GM18505 (cell line): ENCODE data around the gene PSME3IP1.

ENCODE experiments used
- ATAC-seq: cut with Tn5 transposase; IDR thresholded peaks from one replicate; pipeline ENCODE4 v1.9.1; 2021; ENCODE audit not compliant: unreplicated experiment
- POLR2A ChIP-seq: IDR thresholded peaks from 4 replicates; pipeline ENCODE4 v1.6.1; 2011; ENCODE audit warnings: borderline replicate concordance; ENCODE audit not compliant: insufficient read depth, insufficient read length; ENCODE audit errors: extremely low read depth

The PSME3IP1 gene

DNA sequence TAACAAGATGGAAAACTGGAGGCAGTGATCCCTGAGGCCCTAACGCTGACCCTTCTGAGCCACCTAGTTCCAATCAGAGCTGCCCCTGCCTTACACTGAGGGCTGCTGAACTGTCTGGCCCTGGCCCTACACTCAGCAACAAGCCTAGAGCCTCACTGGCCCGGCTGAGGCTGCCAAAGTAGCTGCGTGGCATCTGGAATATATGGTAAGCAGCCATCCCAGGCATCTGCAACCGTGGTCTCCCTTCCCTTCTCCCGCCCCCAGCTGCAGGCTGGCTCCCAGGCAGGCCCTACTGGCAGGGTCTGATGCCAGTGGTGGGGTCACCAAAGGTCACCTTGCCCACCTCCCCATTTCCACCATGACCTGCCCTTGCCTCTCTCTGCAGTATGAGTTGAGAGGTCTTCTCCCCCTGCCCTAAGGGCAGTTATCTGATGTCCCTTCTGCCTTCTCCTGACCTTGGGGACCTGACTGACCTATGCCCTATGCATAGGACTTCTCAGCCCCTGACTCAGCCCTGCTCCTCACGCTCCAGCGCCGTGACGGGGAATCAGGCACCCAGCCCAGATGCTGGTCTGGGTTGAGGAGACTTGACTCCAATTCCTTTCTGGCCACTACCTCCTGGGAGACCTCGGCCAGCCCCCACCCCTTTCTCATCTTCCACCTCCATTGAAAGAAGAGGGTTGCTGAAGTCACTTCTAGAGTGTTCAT is 48.1 kb downstream of the PSME3IP1 start:
- TF ChIP-seq POLR2A: no peak
- ATAC-seq: no peak

DNA sequence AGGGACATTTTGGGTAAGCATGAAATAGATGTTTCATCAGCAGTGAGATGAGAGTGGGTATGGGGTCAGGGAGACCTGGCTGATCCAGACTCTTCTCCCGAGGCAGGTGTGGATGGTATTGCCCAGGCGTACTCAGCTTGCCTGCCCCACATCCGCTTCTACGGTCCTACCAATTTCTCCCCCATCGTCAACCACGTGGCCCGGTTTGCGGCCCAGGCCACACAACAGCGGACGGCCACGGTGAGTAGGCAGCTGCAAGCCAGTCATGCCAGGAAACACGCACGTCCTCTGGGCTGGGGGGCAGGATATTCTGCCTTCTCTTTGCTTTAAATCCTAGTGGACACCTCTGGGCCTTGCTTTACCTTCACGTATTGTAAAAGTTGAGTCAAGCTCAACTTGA is 48.8 kb downstream of the PSME3IP1 start:
- no peak for TF ChIP-seq POLR2A
- no peak for ATAC-seq

DNA sequence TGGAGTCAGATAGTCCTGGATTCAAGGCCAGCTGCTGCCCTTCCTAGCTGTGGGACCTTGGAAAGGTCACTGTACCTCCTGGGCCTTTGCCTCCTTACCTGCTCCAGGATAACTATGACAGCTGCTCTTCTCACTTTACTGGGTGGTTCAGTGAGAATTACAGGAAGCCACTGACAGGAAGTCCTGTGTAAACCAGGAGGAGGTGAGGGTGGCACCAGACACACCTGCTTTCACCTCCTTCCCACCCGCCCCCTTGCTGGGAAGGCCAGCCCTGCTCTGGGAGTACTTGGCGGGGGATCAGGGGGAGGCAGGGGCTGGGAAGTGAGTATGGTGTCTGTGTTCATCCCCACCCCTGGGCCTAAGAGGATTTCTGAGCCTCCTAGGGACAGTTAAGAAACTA is 50.9 kb downstream of the PSME3IP1 start:
- no peak for ATAC-seq
- TF ChIP-seq POLR2A: no peak

DNA sequence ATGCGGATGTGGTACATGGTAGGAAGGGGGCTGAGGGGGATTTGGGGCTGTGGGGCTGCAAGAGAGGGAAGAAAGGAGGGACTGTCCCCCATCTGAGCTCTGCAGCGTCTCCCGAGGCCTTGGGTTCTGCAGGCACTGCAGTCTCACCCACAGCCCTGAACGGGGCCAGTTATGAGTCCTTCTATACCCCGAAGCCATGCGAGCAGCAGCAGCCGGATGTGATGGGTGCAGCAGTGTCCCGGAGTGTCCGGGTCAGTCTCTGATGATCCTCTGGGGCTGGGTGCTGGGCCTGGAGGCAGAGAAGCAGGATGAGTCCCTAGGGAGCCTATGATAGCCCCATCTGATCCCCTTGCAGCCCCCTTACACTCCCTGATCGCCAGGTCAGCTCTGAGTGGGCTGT is 52.0 kb downstream of the PSME3IP1 start:
- no peak for ATAC-seq
- no peak for TF ChIP-seq POLR2A

DNA sequence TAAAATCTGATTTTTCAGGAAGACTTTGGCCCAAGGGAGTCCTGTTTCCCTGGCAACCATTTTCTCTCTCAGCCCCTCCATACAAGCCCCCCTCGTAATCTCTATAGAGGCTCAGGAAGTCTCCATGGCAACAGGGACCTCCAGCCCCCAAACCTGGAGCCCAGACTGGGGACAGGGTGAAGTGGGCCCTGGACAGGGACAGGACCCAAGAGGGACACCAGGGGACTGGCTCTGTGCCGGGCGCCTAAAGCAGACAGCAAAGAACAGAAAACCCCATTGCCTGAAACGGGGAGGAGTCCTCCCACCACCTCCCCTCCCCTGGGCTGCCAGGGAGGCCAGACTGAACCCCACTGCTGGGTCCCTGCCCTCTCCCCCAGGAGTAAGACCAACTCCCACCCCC is 52.8 kb downstream of the PSME3IP1 start:
- ATAC-seq: no peak
- no peak for TF ChIP-seq POLR2A

DNA sequence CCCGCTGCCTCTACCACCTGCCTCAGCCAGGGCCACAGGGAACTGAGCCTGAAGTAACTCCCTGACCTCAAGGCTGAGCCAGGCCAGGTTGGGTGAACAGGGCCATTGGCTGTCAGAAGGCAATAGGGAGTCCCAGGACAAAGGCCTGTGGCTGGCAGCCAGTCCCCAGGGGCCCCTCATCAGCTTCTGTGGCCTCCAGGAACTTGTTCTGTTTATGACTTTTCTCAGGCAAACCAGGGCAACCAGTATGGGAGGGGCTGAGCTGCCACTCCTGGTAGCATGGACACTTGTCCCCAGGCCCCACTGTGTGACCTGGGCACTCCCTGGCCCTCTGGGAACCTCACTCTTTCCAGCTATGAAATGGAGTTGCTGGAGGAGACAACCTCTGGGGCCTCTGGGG is 53.4 kb downstream of the PSME3IP1 start:
- ATAC-seq: no peak
- no peak for TF ChIP-seq POLR2A

DNA sequence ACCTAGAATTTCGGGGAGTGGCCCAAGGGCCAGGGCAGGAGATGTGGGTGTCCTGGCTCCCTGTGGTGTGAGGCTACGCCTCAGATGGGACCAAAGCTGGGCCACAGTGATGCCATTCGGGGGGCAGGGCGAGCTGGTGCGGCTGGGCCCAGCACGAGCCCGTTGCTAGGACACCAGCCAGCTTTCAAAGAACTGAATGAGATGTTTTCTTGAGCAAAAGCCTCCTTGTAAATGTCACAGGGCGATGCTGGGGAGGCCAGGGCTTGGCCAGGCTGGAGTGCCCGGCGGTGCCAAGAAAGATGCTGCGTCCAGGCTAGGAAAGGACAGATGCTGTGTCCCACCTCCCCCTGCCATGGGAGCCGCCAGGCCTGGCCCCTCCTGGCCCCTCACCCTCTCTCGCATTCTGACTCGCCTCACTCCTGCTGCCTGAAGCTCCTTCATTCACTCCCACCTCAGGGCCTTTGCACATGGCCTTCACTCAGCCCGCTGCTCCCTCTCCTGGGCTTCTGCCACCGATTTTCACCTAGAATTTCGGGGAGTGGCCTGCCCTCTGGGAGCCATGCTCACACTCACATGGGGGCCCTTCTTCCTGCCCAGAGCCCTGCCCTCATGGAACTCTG is 54.4 kb downstream of the PSME3IP1 start:
- TF ChIP-seq POLR2A: no peak
- no peak for ATAC-seq

DNA sequence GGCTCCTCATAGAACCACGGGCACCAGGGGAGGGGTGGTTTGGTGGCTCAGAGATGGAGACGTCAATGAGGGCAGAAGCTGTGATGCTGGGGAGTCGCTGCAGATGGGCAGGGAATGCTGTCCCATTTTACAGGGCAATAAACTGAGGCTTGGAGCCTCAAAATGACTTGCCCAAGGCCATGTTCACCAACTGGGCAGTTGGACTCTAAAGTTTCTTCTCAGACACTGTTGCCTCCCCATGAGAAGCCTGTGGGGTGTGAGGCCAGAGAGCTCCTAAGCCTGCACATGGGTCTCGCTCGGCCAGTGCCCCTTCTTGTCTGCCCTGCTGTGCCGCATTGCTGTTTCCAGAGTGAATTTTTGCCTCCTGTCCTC is 54.9 kb downstream of the PSME3IP1 start:
- no peak for ATAC-seq
- TF ChIP-seq POLR2A: no peak

DNA sequence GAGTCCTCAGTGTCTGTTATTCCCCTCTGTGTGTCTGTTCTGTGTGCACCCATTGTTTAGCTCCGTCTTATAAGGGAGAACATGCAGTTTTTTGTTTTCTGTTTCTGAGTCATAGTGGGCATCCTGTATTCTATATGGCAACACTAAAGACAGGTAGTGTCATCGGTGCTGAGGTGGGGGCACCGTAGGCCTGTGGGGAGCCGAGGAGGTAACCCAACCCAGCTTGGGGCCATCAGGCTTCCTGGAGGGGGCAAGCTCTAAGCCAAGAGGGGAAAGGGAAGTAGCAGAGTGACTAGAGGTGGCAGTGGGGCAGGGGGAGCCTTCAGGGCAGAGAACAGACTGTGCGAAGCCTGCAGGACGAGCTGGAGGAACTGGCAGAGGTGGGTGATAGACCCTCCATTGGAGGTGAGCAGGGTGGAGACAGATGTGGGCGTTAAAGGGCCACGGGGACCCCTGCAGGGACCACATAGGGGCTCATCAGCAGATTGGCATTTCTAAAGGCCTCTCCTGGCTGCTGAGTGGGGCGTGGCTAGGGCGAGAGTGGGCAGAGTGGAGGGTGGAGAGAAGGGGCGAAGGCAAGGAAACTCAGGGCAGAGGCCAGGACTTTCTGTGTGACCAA is 57.0 kb downstream of the PSME3IP1 start:
- no peak for TF ChIP-seq POLR2A
- no peak for ATAC-seq

DNA sequence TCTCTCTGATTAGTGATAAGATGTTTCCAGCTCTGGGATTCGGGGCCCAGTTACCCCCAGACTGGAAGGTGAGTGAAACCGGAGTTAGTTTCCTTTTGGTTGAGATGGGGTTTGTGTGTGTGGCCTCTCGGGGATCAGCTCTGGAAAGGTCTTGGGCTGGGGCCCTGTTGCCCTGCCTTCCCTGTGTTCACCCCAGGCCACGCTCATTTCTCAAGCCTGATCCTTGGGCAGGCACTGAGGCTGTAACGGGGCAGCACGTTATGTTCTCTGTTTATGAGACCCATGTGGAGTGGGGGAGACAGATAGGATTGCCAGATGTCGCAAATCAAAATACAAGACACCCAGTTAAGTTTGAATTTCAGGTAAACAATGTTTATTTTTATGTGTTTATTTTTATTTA is 58.0 kb downstream of the PSME3IP1 start:
- ATAC-seq: no peak

DNA sequence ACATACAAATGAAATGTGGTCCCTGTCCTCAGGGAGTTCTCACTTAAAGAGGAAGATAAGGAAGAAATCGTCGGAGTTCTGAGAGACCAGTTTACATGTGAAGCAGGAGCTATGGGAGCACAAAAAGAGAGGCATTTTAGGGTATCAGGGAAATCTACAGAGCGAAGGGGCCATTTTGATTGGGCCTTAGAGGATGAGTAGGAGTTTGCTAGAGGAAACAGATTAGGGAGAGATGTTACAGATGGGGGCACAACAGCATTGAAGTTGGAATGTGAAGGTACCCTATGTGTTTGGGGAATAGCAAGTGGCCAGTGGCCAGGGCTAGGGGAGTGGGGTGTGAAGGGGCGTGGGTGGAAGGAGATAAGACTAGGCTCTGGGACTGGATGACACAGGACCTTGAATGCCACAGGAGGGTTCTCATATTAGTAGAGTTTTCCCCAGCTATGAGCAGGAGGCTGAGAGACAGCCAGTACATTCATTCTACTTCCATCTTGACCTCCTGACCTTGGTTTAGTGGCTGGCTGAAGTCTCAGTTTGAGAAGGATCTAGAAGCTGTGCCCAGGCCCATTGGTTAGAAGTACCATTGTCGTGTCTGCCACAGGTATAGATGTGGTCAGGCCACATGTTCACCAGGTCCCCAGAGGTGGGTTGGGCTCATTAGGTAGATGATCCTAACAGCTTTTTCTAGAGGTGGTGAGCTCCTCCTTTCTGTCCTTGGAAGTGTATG is 58.6 kb downstream of the PSME3IP1 start:
- ATAC-seq: no peak

More for the DNA sequence above, 58.0 kb downstream of the PSME3IP1 start:
- TF ChIP-seq POLR2A: no peak

DNA sequence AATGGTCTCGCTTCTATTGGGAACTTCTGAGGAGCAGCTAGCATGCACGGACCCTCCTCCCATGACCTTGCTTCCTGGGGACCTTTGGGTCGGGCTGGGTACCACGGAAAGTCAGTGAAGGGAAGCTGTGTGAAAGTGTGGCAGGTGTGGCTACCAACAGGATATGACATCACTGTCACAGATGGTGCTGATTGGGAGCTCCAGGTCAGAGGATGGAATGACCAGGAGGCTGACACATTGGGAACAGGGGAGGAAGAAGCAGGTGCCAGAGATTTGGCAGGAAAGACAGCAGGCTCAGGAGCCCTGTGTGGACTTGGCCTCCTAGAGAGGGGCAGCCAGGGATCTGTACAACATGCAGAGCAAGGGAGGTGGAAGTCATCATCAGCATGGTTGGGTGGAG is 59.4 kb downstream of the PSME3IP1 start:
- TF ChIP-seq POLR2A: no peak
- ATAC-seq: no peak

More for the DNA sequence above, 58.6 kb downstream of the PSME3IP1 start:
- TF ChIP-seq POLR2A: no peak

DNA sequence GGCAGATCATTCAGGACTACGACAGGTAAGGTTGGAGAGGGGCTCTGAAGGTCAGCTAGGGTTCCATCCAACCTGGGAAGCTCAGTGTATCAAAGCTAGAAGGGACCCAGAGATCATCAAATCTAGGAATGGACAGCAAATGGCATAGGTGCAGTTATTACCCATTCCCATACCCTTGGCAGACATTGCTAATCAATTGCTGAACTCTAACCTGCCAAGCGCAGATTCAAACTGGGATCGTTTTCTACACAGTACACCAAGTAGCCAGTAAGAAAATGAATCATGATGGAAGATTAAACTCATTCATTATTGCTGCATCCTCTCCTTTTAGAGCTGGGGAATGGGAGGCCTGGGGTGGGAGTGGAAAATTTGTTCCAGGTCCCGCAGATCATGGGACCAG is 59.9 kb downstream of the PSME3IP1 start:
- no peak for TF ChIP-seq POLR2A
- no peak for ATAC-seq
